Neuronal stem cell (in vitro differentiated cells): ENCODE results near the gene CYP26C1.

Experiments used
- DNase-seq: peaks from one replicate; pipeline ENCODE4 v3.0.0-alpha.2; 2013; ENCODE audit warnings: low spot score
- H2AFZ ChIP-seq: one replicate; pipeline ENCODE4 v1.6.1; 2013; ENCODE audit warnings: mild to moderate bottlenecking, low read length, inconsistent platforms
- H2AK5ac ChIP-seq: 2 replicates; pipeline ENCODE4 v1.6.1; 2013; ENCODE audit warnings: low read depth, mild to moderate bottlenecking, inconsistent platforms, low read length, moderate library complexity, mixed read lengths
- H2BK120ac ChIP-seq: 2 replicates; pipeline ENCODE4 v1.6.1; 2013; ENCODE audit warnings: low read depth, mild to moderate bottlenecking, inconsistent platforms, low read length, moderate library complexity, mixed read lengths
- H2BK12ac ChIP-seq: one replicate; pipeline ENCODE4 v1.6.1; 2013; ENCODE audit warnings: low read length, inconsistent platforms
- H2BK15ac ChIP-seq: 2 replicates; pipeline ENCODE4 v1.6.1; 2013; ENCODE audit warnings: mild to moderate bottlenecking, low read length, inconsistent platforms, mixed read lengths
- H2BK5ac ChIP-seq: one replicate; pipeline ENCODE4 v1.6.1; 2013; ENCODE audit warnings: inconsistent platforms, mild to moderate bottlenecking, low read length, moderate library complexity
- H3K14ac ChIP-seq: one replicate; pipeline ENCODE4 v1.6.1; 2013; ENCODE audit warnings: low read length, inconsistent platforms
- H3K18ac ChIP-seq: 2 replicates; pipeline ENCODE4 v1.6.1; 2013; ENCODE audit warnings: low read length, inconsistent platforms
- H3K23ac ChIP-seq: 2 replicates; pipeline ENCODE4 v1.6.1; 2013; ENCODE audit warnings: low read depth, mild to moderate bottlenecking, mixed read lengths, low read length, inconsistent platforms; ENCODE audit not compliant: poor library complexity
- H3K27ac ChIP-seq: replicated peaks from 3 replicates; pipeline ENCODE4 v1.5.1; 2013; ENCODE audit warnings: low read length, inconsistent platforms
- H3K27me3 ChIP-seq, 3 experiments: 2 replicates each; pipeline ENCODE4 v1.6.1; 2013; ENCODE audit warnings: low read length in 3 of 3, mild to moderate bottlenecking in 2 of 3, inconsistent platforms in 1 of 3, low read depth in 1 of 3, mixed read lengths in 1 of 3, moderate library complexity in 1 of 3; ENCODE audit not compliant: control insufficient read depth in 3 of 3, insufficient read depth in 3 of 3
- H3K36me3 ChIP-seq, 2 donors: replicated peaks in 1 of 2; 2 replicates each; pipeline ENCODE4 v1.6.1; 2013; ENCODE audit warnings: low read length in 2 of 2; ENCODE audit not compliant: control insufficient read depth in 2 of 2, insufficient read depth in 2 of 2
- H3K4ac ChIP-seq: 2 replicates; pipeline ENCODE4 v1.6.1; 2013; ENCODE audit warnings: inconsistent platforms, mild to moderate bottlenecking, low read length, moderate library complexity
- H3K4me1 ChIP-seq, 2 donors: 1 replicate in 1 of 2; 2 replicates in 1 of 2; pipeline ENCODE4 v1.6.1; 2013; ENCODE audit warnings: low read length in 2 of 2, low read depth in 1 of 2; ENCODE audit not compliant: control insufficient read depth in 2 of 2, insufficient read depth in 1 of 2
- H3K4me2 ChIP-seq: one replicate; pipeline ENCODE4 v1.6.1; 2013; ENCODE audit warnings: mild to moderate bottlenecking, low read length, inconsistent platforms; ENCODE audit not compliant: insufficient read depth, poor library complexity, severe bottlenecking
- H3K4me3 ChIP-seq, 2 donors: 2 replicates each; pipeline ENCODE4 v1.5.1; 2013; ENCODE audit warnings: low read length in 2 of 2, mild to moderate bottlenecking in 2 of 2, inconsistent platforms in 1 of 2, moderate library complexity in 1 of 2
- H3K79me1 ChIP-seq: one replicate; pipeline ENCODE4 v1.6.1; 2013; ENCODE audit warnings: low read depth, mild to moderate bottlenecking, inconsistent platforms, low read length, moderate library complexity
- H3K9ac ChIP-seq: one replicate; pipeline ENCODE4 v1.6.1; 2013; ENCODE audit warnings: mild to moderate bottlenecking, low read depth, low read length, inconsistent platforms; ENCODE audit not compliant: poor library complexity
- H3K9me3 ChIP-seq, 2 donors: replicated peaks in 1 of 2; 2 replicates each; pipeline versions ENCODE3 to v1.6.1; 2013; ENCODE audit warnings: low read length in 2 of 2, mild to moderate bottlenecking in 2 of 2, inconsistent platforms in 1 of 2, low read depth in 1 of 2, mixed read lengths in 1 of 2, moderate library complexity in 1 of 2; ENCODE audit not compliant: control insufficient read depth in 2 of 2, insufficient read depth in 1 of 2
- H4K8ac ChIP-seq: one replicate; pipeline ENCODE4 v1.6.1; 2013; ENCODE audit warnings: low read depth, mild to moderate bottlenecking, inconsistent platforms, low read length, moderate library complexity
- H4K91ac ChIP-seq: one replicate; pipeline ENCODE4 v1.6.1; 2013; ENCODE audit warnings: low read length, low read depth, mild to moderate bottlenecking, inconsistent platforms; ENCODE audit not compliant: poor library complexity
- WGBS, 2 donors: extraction: QIAGEN DNeasy Blood & Tissue Kit; methylation state at CpG; one replicate each; pipeline ENCODE4 v1.1.7; 2013; ENCODE audit warnings: missing lambda C conversion rate in 2 of 2, mixed read lengths in 1 of 2; ENCODE audit not compliant: insufficient read length in 2 of 2, insufficient replicate concordance in 1 of 2; ENCODE audit errors: extremely low coverage in 2 of 2; 5-methylcytosine and 5-hydroxymethylcytosine counted together

Gene CYP26C1

DNA sequence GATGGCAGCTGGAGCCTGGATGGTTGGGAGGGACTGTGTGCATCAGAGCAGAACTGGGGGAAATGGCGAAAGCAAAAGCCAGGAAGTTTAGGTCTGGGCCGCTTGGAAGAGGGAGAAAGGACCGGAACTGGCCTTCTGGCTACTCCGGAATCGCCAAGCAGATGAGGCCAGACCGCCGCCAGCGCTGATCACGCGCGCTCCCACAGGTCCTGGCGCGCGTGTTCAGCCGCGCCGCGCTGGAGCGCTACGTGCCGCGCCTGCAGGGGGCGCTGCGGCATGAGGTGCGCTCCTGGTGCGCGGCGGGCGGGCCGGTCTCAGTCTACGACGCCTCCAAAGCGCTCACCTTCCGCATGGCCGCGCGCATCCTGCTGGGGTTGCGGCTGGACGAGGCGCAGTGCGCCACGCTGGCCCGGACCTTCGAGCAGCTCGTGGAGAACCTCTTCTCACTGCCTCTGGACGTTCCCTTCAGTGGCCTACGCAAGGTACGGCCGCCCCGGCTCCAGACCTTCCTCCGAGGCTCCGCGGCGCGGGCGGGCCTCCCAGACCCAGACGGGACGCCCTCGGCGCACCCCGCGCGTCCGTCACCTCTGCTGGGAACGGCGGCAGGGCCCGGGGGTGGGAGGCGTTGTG lies 2.0 kb downstream of the CYP26C1 start:
- no peak overlapping the region for H2BK120ac ChIP-seq
- H3K23ac ChIP-seq = peak overlapping the region; percentile 37
- peak overlapping the region; percentile 55 for H3K18ac ChIP-seq
- no peak overlapping the region for H4K91ac ChIP-seq
- H3K79me1 ChIP-seq = no peaks in the 10 kb centered on the region
- peak overlapping the region; percentile 31 for H2AK5ac ChIP-seq
- peak overlapping the region; percentile 68 for H3K9ac ChIP-seq
- H3K36me3 ChIP-seq = peaks cover 2 to 35% of the 10 kb centered on the region in 2 donors
- no peak overlapping the region for H2BK5ac ChIP-seq
- WGBS, 2 donors = no CpG with 5 or more reads among the region's 68 CpGs
- no peak overlapping the region for H3K14ac ChIP-seq
- peak overlapping the region; percentile 47 for H3K4me2 ChIP-seq
- peaks cover 0 to 6% of the 10 kb centered on the region in 2 donors for H3K4me1 ChIP-seq
- DNase-seq = no peak
- H3K9me3 ChIP-seq = peaks cover 7 to 24% of the 10 kb centered on the region in 2 donors
- H4K8ac ChIP-seq = no peak overlapping the region
- H3K4ac ChIP-seq = no peak overlapping the region
- no peak overlapping the region for H3K27ac ChIP-seq
- peak overlapping the region in 1 of 2 donors; percentile 49 for H3K4me3 ChIP-seq
- peaks cover 0 to 83% (median 67%) of the 10 kb centered on the region in 3 experiments for H3K27me3 ChIP-seq
- H2BK12ac ChIP-seq = no peak overlapping the region
- H2BK15ac ChIP-seq = no peak overlapping the region
- no peak overlapping the region for H2AFZ ChIP-seq

DNA sequence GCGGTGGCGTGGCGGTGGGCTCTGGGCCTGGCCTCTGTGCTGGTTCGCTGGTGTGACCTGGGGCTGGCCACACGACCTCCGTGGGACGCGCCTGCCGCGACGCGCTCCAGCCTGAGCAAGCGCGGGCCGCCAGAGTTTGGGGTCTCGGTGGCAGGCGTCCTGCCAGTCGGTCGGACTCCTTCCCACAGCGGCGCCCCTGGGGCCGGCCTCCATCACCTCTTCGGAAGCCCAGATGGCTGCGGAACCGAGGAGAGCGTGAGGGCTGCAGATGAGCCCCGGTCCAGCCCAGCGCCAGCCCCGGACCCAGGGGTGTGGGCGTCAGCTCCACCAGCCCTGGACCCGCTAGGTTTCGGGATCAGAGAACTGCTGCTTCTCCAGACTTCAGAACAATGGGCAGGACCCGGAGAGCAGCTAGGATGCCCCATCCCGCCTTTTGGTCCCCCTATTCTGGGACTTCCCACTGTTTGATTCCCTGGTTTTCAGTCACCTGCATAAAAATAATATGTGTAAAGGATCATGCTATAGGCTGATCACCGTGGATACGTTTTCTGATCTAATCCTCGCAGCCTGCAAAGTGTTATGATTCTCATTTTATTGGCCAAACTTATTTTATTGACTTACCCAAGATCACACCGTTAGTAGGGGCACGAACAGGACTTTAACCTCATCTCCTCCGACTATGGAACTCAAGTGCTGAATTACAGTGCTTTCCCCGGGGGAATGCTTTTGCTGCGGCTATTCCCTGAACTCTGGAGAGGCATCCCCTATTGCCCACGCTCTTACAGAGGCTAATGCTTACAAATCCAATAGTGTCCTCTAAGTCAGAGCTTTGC lies 2.8 kb downstream of the CYP26C1 start:
- Histone ChIP-seq H2AFZ (no peak overlapping the region), H3K14ac (no peak overlapping the region), H4K8ac (no peak overlapping the region), H2BK120ac (no peak overlapping the region), H2AK5ac (peak overlapping the region; percentile 31), H4K91ac (no peak overlapping the region), H3K4me1 (peaks cover 0 to 7% of the 10 kb centered on the region in 2 donors), H3K18ac (peak overlapping the region; percentile 55), H3K9me3 (peaks cover 5 to 24% of the 10 kb centered on the region in 2 donors), H3K27me3 (peaks cover 5 to 90% (median 74%) of the 10 kb centered on the region in 3 experiments), H3K4me2 (peak overlapping the region; percentile 47), H2BK5ac (no peak overlapping the region), H3K23ac (peak overlapping the region; percentile 37), H3K9ac (peak overlapping the region; percentile 68), H3K79me1 (no peaks in the 10 kb centered on the region), H3K4me3 (peak overlapping the region in 1 of 2 donors; percentile 49), H3K27ac (no peak overlapping the region), H2BK15ac (no peak overlapping the region), H2BK12ac (no peak overlapping the region), H3K4ac (no peak overlapping the region), H3K36me3 (peaks cover 0 to 30% of the 10 kb centered on the region in 2 donors)
- DNase-seq = no peak
- no CpG with 5 or more reads among the region's 43 CpGs for WGBS, 2 donors

DNA sequence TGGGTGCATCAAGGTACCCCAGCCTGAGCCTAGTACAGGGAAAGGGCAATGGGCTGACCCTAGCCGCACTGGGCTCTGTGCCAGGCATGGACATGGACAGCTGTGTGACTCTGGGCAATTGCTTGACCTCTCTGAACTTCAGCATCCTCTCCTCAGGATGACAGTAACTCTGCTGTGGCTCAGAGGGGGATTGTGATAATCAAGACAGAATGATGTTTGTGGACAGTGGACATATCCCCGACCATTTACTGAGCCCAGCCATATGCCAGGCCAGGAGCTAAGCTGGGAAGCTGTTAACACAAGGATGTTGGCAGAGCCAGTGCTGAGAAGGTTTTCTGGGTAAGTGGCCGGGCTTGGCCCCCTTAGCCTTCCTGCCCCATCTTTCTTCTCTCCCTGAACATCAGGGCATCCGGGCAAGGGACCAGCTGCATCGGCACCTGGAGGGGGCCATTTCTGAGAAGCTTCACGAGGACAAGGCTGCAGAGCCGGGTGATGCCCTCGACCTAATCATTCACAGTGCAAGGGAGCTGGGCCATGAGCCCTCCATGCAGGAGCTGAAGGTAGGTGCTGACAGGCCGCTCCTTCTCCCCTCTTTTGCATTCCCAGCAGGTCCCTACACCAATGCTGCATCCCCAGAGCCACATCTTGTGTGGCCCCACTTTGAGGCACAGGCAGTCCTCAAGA lies 3.5 kb downstream of the CYP26C1 start:
- no CpG with 5 or more reads among the region's 9 CpGs for WGBS, 2 donors
- Histone ChIP-seq H3K27ac (no peak overlapping the region), H3K4me3 (no peak overlapping the region), H2AK5ac (no peak overlapping the region), H3K79me1 (no peaks in the 10 kb centered on the region), H4K8ac (no peak overlapping the region), H3K4me2 (no peak overlapping the region), H4K91ac (no peak overlapping the region), H3K14ac (no peak overlapping the region), H3K23ac (no peak overlapping the region), H2BK120ac (no peak overlapping the region), H2BK12ac (no peak overlapping the region), H3K18ac (no peak overlapping the region), H2AFZ (no peak overlapping the region), H3K27me3 (peaks cover 13 to 98% (median 81%) of the 10 kb centered on the region in 3 experiments), H2BK5ac (no peak overlapping the region), H3K4ac (no peak overlapping the region), H3K9ac (no peak overlapping the region), H3K4me1 (peaks cover 0 to 10% of the 10 kb centered on the region in 2 donors), H3K36me3 (peaks cover 0 to 23% of the 10 kb centered on the region in 2 donors), H2BK15ac (no peak overlapping the region), H3K9me3 (peaks cover 5 to 18% of the 10 kb centered on the region in 2 donors)
- no peak for DNase-seq
